HepG2 (cell line): ENCODE results near the gene HEMK1. TPM values are rescaled to one million over a fixed set of nuclear protein-coding genes. Genes with fewer than 3 reads are reported as not detected.

Source experiments
- ATAC-seq: fragments of 200-7000 bp; cut with Tn5 transposase; 3 replicates; pipeline ENCODE4 v1.9.1; 2020; ENCODE audit warnings: mild to moderate bottlenecking, moderate library complexity
- Bru-seq: library from RNA; stranded (reverse); fragments of 400-500 nt; gene quantifications from one replicate; lab custom pipeline; 2021; lab: Mats Ljungman, UMichigan
- BruChase-seq, 2 experiments: library from RNA; stranded (reverse); fragments of 400-500 nt; gene quantifications; one replicate each; lab custom pipeline; 2021; lab: Mats Ljungman, UMichigan
- BruUV-seq: library from RNA; stranded (reverse); fragments of 400-500 nt; replicated peaks from 2 replicates; lab custom pipeline; 2021; lab: Mats Ljungman, UMichigan
- CTCF ChIA-PET: fragments of 300-600 bp; formaldehyde crosslinking; extraction: SDS; loops from one replicate; lab custom pipeline; 2021; ENCODE audit warnings: low total read pairs, inconsistent platforms, low intra/inter-chr PET ratio; lab: Yijun Ruan, JAX
- POLR2A ChIA-PET: fragments of 350-600 bp; sonication (Branson Sonifier 250); formaldehyde crosslinking; loops from one replicate; lab custom pipeline; 2020; ENCODE audit warnings: antibody characterized with exemption, inconsistent platforms; lab: Yijun Ruan, JAX
- DNase-seq: peaks from one replicate; pipeline ENCODE4 v3.0.0-alpha.2; 2015; ENCODE audit warnings: low spot score
- FAIRE-seq: peaks from 3 replicates; lab custom pipeline; 2011; peaks lifted over from hg19 to GRCh38; lab: Jason Lieb, UNC
- H2AFZ ChIP-seq: one replicate; pipeline ENCODE4 v1.6.1; 2011; ENCODE audit warnings: low read length, inconsistent platforms
- H3K27ac ChIP-seq: fragments of 300-600 bp; 3 replicates; pipeline ENCODE4 v1.8.0; 2011; ENCODE audit warnings: mixed run types, mild to moderate bottlenecking, mixed read lengths, low read length, inconsistent platforms; ENCODE audit not compliant: insufficient read depth; ENCODE audit errors: extremely low read length
- H3K27me3 ChIP-seq, 2 experiments: fragments of 200-600 bp in 1 of 2; 2 replicates in 1 of 2; 3 replicates in 1 of 2; pipeline versions ENCODE4 v1.6.0 to v1.8.0; 2011; ENCODE audit warnings: low read length in 2 of 2, mild to moderate bottlenecking in 2 of 2, moderate library complexity in 2 of 2, inconsistent platforms in 1 of 2; ENCODE audit not compliant: insufficient read depth in 2 of 2, control insufficient read depth in 1 of 2
- H3K36me3 ChIP-seq, 2 experiments: fragments of 200-600 bp in 1 of 2; replicated peaks in 1 of 2; 2 replicates in 1 of 2; 3 replicates in 1 of 2; pipeline versions ENCODE4 v1.5.1 to v1.8.0; 2011; ENCODE audit warnings: low read length in 2 of 2, inconsistent platforms in 1 of 2; ENCODE audit not compliant: insufficient read depth in 2 of 2, control insufficient read depth in 1 of 2
- H3K4me1 ChIP-seq: 2 replicates; pipeline ENCODE4 v1.5.1; 2012; ENCODE audit warnings: low read length, inconsistent platforms; ENCODE audit not compliant: insufficient read depth
- H3K4me2 ChIP-seq: 2 replicates; pipeline ENCODE4 v1.6.0; 2011; ENCODE audit warnings: low read depth, low read length, inconsistent platforms
- H3K4me3 ChIP-seq, 3 experiments: fragments of 200-600 bp in 1 of 3; sonication (generic), shearing (Covaris generic) in 1 of 3; replicated peaks in 1 of 3; 2 replicates each; pipeline ENCODE4 v1.5.1; 2011 to 2016; ENCODE audit warnings: low read length in 3 of 3, inconsistent platforms in 2 of 3, low read depth in 2 of 3, mild to moderate bottlenecking in 2 of 3, control low read depth in 1 of 3, mixed read lengths in 1 of 3; ENCODE audit not compliant: insufficient read depth in 1 of 3
- H3K79me2 ChIP-seq: one replicate; pipeline ENCODE4 v1.6.1; 2011; ENCODE audit warnings: low read length, inconsistent platforms; ENCODE audit not compliant: insufficient read depth
- H3K9ac ChIP-seq: 2 replicates; pipeline ENCODE4 v1.6.0; 2011; ENCODE audit warnings: mild to moderate bottlenecking, low read depth, low read length, inconsistent platforms; ENCODE audit not compliant: insufficient read depth
- H3K9me3 ChIP-seq: 2 replicates; pipeline ENCODE4 v1.5.1; 2012; ENCODE audit warnings: mild to moderate bottlenecking, low read length
- H4K20me1 ChIP-seq: 2 replicates; pipeline ENCODE4 v1.6.0; 2011; ENCODE audit warnings: inconsistent platforms, mild to moderate bottlenecking, low read length, moderate library complexity; ENCODE audit not compliant: insufficient read depth
- ETV5 ChIP-seq: IDR thresholded peaks from 2 replicates; pipeline ENCODE4 v1.6.1; 2018; ENCODE audit warnings: missing biosample characterization, missing genetic modification reagents, inconsistent platforms, borderline replicate concordance
- GFI1 ChIP-seq: sonication (generic); formaldehyde crosslinking; IDR thresholded peaks from 2 replicates; pipeline ENCODE4 v1.5.0; 2020; ENCODE audit warnings: missing genetic modification reagents, mild to moderate bottlenecking, borderline replicate concordance
- KLF11 ChIP-seq: IDR thresholded peaks from 2 replicates; pipeline ENCODE4 v1.6.1; 2016; ENCODE audit warnings: missing compliant biosample characterization
- PAX8 ChIP-seq: sonication (generic); formaldehyde crosslinking; IDR thresholded peaks from 2 replicates; pipeline ENCODE4 v1.8.0; 2022; ENCODE audit warnings: mild to moderate bottlenecking, missing genetic modification reagents, borderline replicate concordance
- POLR2A ChIP-seq, 2 experiments: IDR thresholded peaks; 2 replicates each; pipeline ENCODE4 v1.6.1; 2011; ENCODE audit warnings: low read depth in 2 of 2, low read length in 2 of 2, mild to moderate bottlenecking in 1 of 2, moderate library complexity in 1 of 2; ENCODE audit not compliant: insufficient read depth in 1 of 2
- SMYD3 ChIP-seq: sonication (generic); formaldehyde crosslinking; IDR thresholded peaks from 2 replicates; pipeline ENCODE4 v1.8.1; 2023; ENCODE audit warnings: mild to moderate bottlenecking, missing genetic modification reagents
- XRCC5 ChIP-seq: fragments of 200-400 bp; formaldehyde crosslinking; optimal IDR thresholded peaks from 2 replicates; pipeline ENCODE3; 2017; ENCODE audit warnings: mild to moderate bottlenecking, low read length
- ZNF143 ChIP-seq: sonication (generic); formaldehyde crosslinking; IDR thresholded peaks from 2 replicates; pipeline ENCODE4 v1.4.0; 2020; ENCODE audit warnings: missing genetic modification reagents
- ZNF274 ChIP-seq: sonication (generic); formaldehyde crosslinking; IDR thresholded peaks from 2 replicates; pipeline ENCODE4 v1.5.1; 2020; ENCODE audit warnings: mild to moderate bottlenecking, missing genetic modification reagents
- WGBS: methylation state at CpG from one replicate; pipeline ENCODE4 v1.1.6; 2017; ENCODE audit warnings: low lambda C conversion rate; 5-methylcytosine and 5-hydroxymethylcytosine counted together
- in situ Hi-C: cut with HindIII; loops from 2 replicates; pipeline ENCODE4 v1.10.0; 2017; ENCODE audit warnings: low pct_unique_long_range_greater_than_20kb; ENCODE audit not compliant: extremely low pct_ligation_motif_present
- intact Hi-C: fragments of 100-400 bp; cut with micrococcal nuclease; formaldehyde crosslinking; loops from one replicate; pipeline ENCODE4 v1.10.0; 2022; ENCODE audit not compliant: unreplicated experiment
- long read RNA-seq, 2 experiments: library from RNA in 1 of 2; library from polyadenylated mRNA in 1 of 2; stranded (forward) in 1 of 2; unstranded in 1 of 2; transcript quantifications; one replicate each; pipeline ENCODE4 v2.0.0, GENCODE V29; 2019 to 2022
- polyA minus RNA-seq, 3 experiments: library from RNA; depleted of rRNA, polyadenylated mRNA; stranded (reverse); fragments of >200 nt; gene quantifications; 2 replicates each; pipeline ENCODE4 v1.2.3, GENCODE V29; 2011; ENCODE audit warnings: low replicate concordance in 1 of 3
- polyA plus RNA-seq, 8 experiments: library from polyadenylated mRNA; depleted of rRNA in 3 of 8; stranded (reverse) in 7 of 8; unstranded in 1 of 8; fragments of >200 nt; fragmentation: Illumina TruSeq in 4 of 8; extraction: Trizol in 4 of 8; gene quantifications; 2 replicates each; pipeline versions ENCODE4 v1.2.1 to v1.2.3, GENCODE V29; 2011 to 2016; ENCODE audit warnings: low read depth in 4 of 8, missing spikeins in 1 of 8, mixed read lengths in 1 of 8; ENCODE audit not compliant: insufficient read depth in 1 of 8
- total RNA-seq, 5 experiments: library from RNA; depleted of rRNA; stranded (reverse); fragments of >200 nt; fragmentation: Illumina TruSeq; extraction: Trizol; gene quantifications; 2 replicates each; pipeline ENCODE4 v1.2.3, GENCODE V29; 2016; ENCODE audit warnings: low read depth in 1 of 5
- TF ChIP-seq, protein P1 (sequence below): sonication (generic); formaldehyde crosslinking; IDR thresholded peaks from 2 replicates; pipeline ENCODE4 v1.4.0; 2020; ENCODE audit warnings: mild to moderate bottlenecking, missing genetic modification reagents
- TF ChIP-seq, protein P2 (sequence below): sonication (generic); formaldehyde crosslinking; IDR thresholded peaks from 2 replicates; pipeline ENCODE4 v1.9.0; 2022; ENCODE audit warnings: missing genetic modification reagents, mild to moderate bottlenecking, borderline replicate concordance

The HEMK1 gene, protein sequence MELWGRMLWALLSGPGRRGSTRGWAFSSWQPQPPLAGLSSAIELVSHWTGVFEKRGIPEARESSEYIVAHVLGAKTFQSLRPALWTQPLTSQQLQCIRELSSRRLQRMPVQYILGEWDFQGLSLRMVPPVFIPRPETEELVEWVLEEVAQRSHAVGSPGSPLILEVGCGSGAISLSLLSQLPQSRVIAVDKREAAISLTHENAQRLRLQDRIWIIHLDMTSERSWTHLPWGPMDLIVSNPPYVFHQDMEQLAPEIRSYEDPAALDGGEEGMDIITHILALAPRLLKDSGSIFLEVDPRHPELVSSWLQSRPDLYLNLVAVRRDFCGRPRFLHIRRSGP
- 6.3 and 9.8 TPM in 2 replicates for total RNA-seq (2016; rRNA removed; fragmentation: Illumina TruSeq; extraction: Trizol)
- total RNA-seq (2016; cell fraction: cytosol; rRNA removed; fragmentation: Illumina TruSeq; extraction: Trizol; ENCODE audit: low read depth), result 3.3 and 3.8 TPM in 2 replicates
- total RNA-seq (2016; cell fraction: insoluble cytoplasmic fraction; rRNA removed; fragmentation: Illumina TruSeq; extraction: Trizol), result 4.7 and 8.7 TPM in 2 replicates
- 6.7 and 7.4 TPM in 2 replicates for total RNA-seq (2016; cell fraction: membrane; rRNA removed; fragmentation: Illumina TruSeq; extraction: Trizol)
- 10.1 and 13.3 TPM in 2 replicates for total RNA-seq (2016; cell fraction: nucleus; rRNA removed; fragmentation: Illumina TruSeq; extraction: Trizol)
- 12.6 and 16.2 TPM in 2 replicates for polyA plus RNA-seq (2011; rRNA removed)
- 6.7 and 8.8 TPM in 2 replicates for polyA plus RNA-seq (2011; cell fraction: cytosol; rRNA removed)
- 54.5 and 63.4 TPM in 2 replicates for polyA plus RNA-seq (2011; cell fraction: nucleus; rRNA removed)
- 7.1 and 8.2 TPM in 2 replicates for polyA plus RNA-seq (2012)
- polyA plus RNA-seq (2016; cell fraction: cytosol; fragmentation: Illumina TruSeq; extraction: Trizol; ENCODE audit: low read depth), result 4.2 and 5.6 TPM in 2 replicates
- 3.7 and 6.3 TPM in 2 replicates for polyA plus RNA-seq (2016; cell fraction: insoluble cytoplasmic fraction; fragmentation: Illumina TruSeq; extraction: Trizol; ENCODE audit: low read depth)
- 4.9 TPM in 2 replicates for polyA plus RNA-seq (2016; cell fraction: membrane; fragmentation: Illumina TruSeq; extraction: Trizol; ENCODE audit: low read depth)
- 20.5 and 21.1 TPM in 2 replicates for polyA plus RNA-seq (2016; cell fraction: nucleus; fragmentation: Illumina TruSeq; extraction: Trizol; ENCODE audit: insufficient read depth, low read depth)
- polyA minus RNA-seq (2011; rRNA and poly(A)+ RNA removed; ENCODE audit: low replicate concordance), result 15.2 and 19.7 TPM in 2 replicates
- 2.2 and 4.5 TPM in 2 replicates for polyA minus RNA-seq (2011; cell fraction: cytosol; rRNA and poly(A)+ RNA removed)
- polyA minus RNA-seq (2011; cell fraction: nucleus; rRNA and poly(A)+ RNA removed), result 25.0 and 25.6 TPM in 2 replicates
- Bru-seq, nascent RNA, result percentile 52 among the genes with signal in this experiment
- percentile 42 among the genes with signal in this experiment for BruChase-seq, experiment 1, labeled RNA remaining after a 6-hour chase
- percentile 53 among the genes with signal in this experiment for BruChase-seq, experiment 2, labeled RNA remaining after a 2-hour chase
- long read RNA-seq, experiment 1, full-length matches to known transcripts, result 2 of 6 reads
- long read RNA-seq, experiment 1, partial matches to known transcripts, result 2 of 6 reads
- long read RNA-seq, experiment 1, other reads (novel, unspliced or antisense), result 2 of 6 reads
- long read RNA-seq, experiment 2, full-length matches to known transcripts, result 4 of 15 reads
- long read RNA-seq, experiment 2, partial matches to known transcripts, result 4 of 15 reads
- long read RNA-seq, experiment 2, other reads (novel, unspliced or antisense), result 7 of 15 reads

DNA sequence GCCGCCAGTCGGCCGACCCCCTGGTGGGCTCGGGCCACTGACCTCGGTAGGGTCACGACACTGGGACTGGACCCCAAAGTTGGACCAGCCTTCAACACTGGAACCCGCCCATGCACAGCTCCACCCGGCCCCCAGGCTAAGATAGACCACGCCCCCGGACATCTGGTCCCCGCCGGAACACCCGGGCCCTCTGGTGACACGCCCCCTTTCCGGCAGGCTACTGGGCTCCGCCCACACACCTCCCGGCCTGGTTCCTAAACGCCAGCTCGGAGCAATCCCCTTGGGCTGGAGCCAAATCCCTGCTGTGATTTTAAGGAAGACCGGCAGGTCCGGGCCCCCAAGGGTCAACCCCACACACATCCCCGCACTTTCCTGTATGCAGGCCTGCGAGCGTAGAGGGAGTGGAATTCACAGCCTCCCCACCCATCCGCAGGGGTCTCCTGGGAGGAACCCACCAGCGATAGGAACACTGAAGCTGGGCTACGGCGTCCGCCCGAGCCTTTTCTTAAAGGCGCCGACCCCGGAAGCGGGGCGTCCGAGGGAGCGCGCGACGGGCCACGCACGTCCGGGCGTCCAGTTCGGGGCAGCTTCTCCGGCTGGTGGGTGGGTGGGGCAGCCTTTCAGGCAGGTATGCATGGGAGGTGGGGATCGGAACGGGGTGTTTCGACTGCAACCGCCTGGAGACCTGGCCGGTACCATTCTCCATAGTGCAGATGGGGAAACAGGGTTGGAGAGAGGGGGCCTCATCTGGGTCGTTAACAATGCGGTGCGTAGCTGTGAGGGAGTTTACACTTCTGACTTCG, at the start of gene HEMK1:
HEMK1 (plus strand) TSS at position 576 of the 803 bp plus-strand sequence. CDS start 1,583 bp downstream, outside the sequence.
- ATAC-seq (peak; percentile 85), FAIRE-seq (peak; percentile 62), DNase-seq (peak; percentile 85)
- ChIA-PET CTCF (interaction anchor here (7.2 kb wide), 1 partner anchor 45 kb away, joined by 182 read pairs; the partner anchor contains the start of genes CISH and MAPKAPK3), POLR2A (interaction anchor here (1.0 to 3.3 kb wide), 19 partner anchors 9 to 1404 kb away, joined by 3 to 64 read pairs (median 6); partner anchors contain the start of genes ABHD14B, CISH, CYB561D2 and MANF)
- peaks cover 57% of the 10 kb centered on the region for H3K4me1 ChIP-seq
- no peaks in the 10 kb centered on the region for H3K9me3 ChIP-seq
- 5% methylated on average over 16 of the region's 55 CpGs for WGBS
- no peaks in the 10 kb centered on the region for H3K79me2 ChIP-seq
- peak within 1 kb of the TSS; percentile 62 to 84 (median 82) for H3K4me3 ChIP-seq
- H3K4me2 ChIP-seq, result peak within 1 kb of the TSS; percentile 80
- peak within 1 kb of the TSS; percentile 80 for H3K9ac ChIP-seq
- H3K27me3 ChIP-seq, result peaks cover 4 to 7% of the 10 kb centered on the region in 2 experiments; a peak in 2 of 5 replicates
- H4K20me1 ChIP-seq, result no peaks in the 10 kb centered on the region
- peak within 1 kb of the TSS; percentile 77 for H3K27ac ChIP-seq
- peak within 1 kb of the TSS; percentile 85 for H2AFZ ChIP-seq
- no peaks in the 10 kb centered on the region; a peak in 2 of 5 replicates for H3K36me3 ChIP-seq
- in situ Hi-C loops, result no loop called here
- BruUV-seq, result no TSS peak
- intact Hi-C loops, result no loop called here
- TF ChIP-seq, protein P1, sequence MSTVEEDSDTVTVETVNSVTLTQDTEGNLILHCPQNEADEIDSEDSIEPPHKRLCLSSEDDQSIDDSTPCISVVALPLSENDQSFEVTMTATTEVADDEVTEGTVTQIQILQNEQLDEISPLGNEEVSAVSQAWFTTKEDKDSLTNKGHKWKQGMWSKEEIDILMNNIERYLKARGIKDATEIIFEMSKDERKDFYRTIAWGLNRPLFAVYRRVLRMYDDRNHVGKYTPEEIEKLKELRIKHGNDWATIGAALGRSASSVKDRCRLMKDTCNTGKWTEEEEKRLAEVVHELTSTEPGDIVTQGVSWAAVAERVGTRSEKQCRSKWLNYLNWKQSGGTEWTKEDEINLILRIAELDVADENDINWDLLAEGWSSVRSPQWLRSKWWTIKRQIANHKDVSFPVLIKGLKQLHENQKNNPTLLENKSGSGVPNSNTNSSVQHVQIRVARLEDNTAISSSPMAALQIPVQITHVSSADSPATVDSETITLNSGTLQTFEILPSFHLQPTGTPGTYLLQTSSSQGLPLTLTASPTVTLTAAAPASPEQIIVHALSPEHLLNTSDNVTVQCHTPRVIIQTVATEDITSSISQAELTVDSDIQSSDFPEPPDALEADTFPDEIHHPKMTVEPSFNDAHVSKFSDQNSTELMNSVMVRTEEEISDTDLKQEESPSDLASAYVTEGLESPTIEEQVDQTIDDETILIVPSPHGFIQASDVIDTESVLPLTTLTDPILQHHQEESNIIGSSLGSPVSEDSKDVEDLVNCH (CRISPR knock-in tag), result no peak
- peak; percentile 97 for TF ChIP-seq XRCC5
- peak; percentile 84 for TF ChIP-seq GFI1
- 0 out of 2 replicates have a peak, but pooled peaks have one; percentile 85 for TF ChIP-seq PAX8
- TF ChIP-seq, protein P2, sequence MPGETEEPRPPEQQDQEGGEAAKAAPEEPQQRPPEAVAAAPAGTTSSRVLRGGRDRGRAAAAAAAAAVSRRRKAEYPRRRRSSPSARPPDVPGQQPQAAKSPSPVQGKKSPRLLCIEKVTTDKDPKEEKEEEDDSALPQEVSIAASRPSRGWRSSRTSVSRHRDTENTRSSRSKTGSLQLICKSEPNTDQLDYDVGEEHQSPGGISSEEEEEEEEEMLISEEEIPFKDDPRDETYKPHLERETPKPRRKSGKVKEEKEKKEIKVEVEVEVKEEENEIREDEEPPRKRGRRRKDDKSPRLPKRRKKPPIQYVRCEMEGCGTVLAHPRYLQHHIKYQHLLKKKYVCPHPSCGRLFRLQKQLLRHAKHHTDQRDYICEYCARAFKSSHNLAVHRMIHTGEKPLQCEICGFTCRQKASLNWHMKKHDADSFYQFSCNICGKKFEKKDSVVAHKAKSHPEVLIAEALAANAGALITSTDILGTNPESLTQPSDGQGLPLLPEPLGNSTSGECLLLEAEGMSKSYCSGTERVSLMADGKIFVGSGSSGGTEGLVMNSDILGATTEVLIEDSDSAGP (CRISPR knock-in tag), result peak; percentile 98
- TF ChIP-seq ZNF143, result peak; percentile 48
- 0 out of 2 replicates have a peak, but pooled peaks have one; percentile 36 for TF ChIP-seq KLF11 (CRISPR knock-in tag)
- peak; percentile 66; the same call in 1 of the 2 replicates for TF ChIP-seq ZNF274 (CRISPR knock-in tag)
- TF ChIP-seq ETV5 (CRISPR knock-in tag), result peak; percentile 67; the same call in 1 of the 2 replicates
- no peak; a peak in 2 of 4 replicates for TF ChIP-seq POLR2A (IDR thresholded peaks at IDR 0.05; ENCODE audit: insufficient read depth in 1 of 2, low read depth in 2 of 2, low read length in 2 of 2)
- no peak for TF ChIP-seq SMYD3
